HG02798 (cell line): ENCODE measurements around the gene EPB41L1.

Source experiments
- ATAC-seq: cut with Tn5 transposase; IDR thresholded peaks from one replicate; pipeline ENCODE4 v1.9.1; 2021; ENCODE audit warnings: mild to moderate bottlenecking; ENCODE audit not compliant: unreplicated experiment, poor library complexity

Gene EPB41L1

GRCh38 chr20:36216314-36217025, 61.9 kb downstream of the EPB41L1 start:
- no peak for ATAC-seq

- no peak for ATAC-seq
Measured at GRCh38 chr20:36217226-36217625, 62.7 kb downstream of the EPB41L1 start.

GRCh38 chr20:36218380-36219064, 64.0 kb downstream of the EPB41L1 start:
- ATAC-seq = no peak

GRCh38 chr20:36219671-36220220, 65.2 kb downstream of the EPB41L1 start:
- ATAC-seq = no peak

GRCh38 chr20:36225666-36226065, 71.1 kb downstream of the EPB41L1 start:
- ATAC-seq = no peak

- no peak for ATAC-seq
Measured at GRCh38 chr20:36228770-36229169, 74.2 kb downstream of the EPB41L1 start.

- no peak for ATAC-seq
Measured at GRCh38 chr20:36230019-36230418, 75.5 kb downstream of the EPB41L1 start.

- ATAC-seq = no peak
Measured at GRCh38 chr20:36231331-36231730, 76.8 kb downstream of the EPB41L1 start.

- no peak for ATAC-seq
Measured at GRCh38 chr20:36234771-36235320, 80.3 kb downstream of the EPB41L1 start.

GRCh38 chr20:36235892-36236785, 81.6 kb downstream of the EPB41L1 start, which contains the start of gene AAR2:
TSS of gene AAR2 (plus strand) at chr20:36236478. CDS start at chr20:36239869, 3,391 bp downstream.
- ATAC-seq = peak; percentile 84

GRCh38 chr20:36236786-36237121, 82.2 kb downstream of the EPB41L1 start:
- ATAC-seq = peak; percentile 19

- no peak for ATAC-seq
Measured at GRCh38 chr20:36237477-36237876, 82.9 kb downstream of the EPB41L1 start.

- no peak for ATAC-seq
Measured at GRCh38 chr20:36238153-36238552, 83.6 kb downstream of the EPB41L1 start.

GRCh38 chr20:36238760-36239159, 84.2 kb downstream of the EPB41L1 start:
- no peak for ATAC-seq

- ATAC-seq = no peak
Measured at GRCh38 chr20:36240076-36240475, 85.5 kb downstream of the EPB41L1 start.

GRCh38 chr20:36241678-36242077, 87.1 kb downstream of the EPB41L1 start:
- no peak for ATAC-seq

GRCh38 chr20:36243726-36244125, 89.2 kb downstream of the EPB41L1 start:
- ATAC-seq = no peak

- ATAC-seq = no peak
Measured at GRCh38 chr20:36246401-36246800, 91.9 kb downstream of the EPB41L1 start.

GRCh38 chr20:36248836-36249235, 94.3 kb downstream of the EPB41L1 start:
- ATAC-seq = no peak

- ATAC-seq = no peak
Measured at GRCh38 chr20:36249450-36249849, 94.9 kb downstream of the EPB41L1 start.
